ENCODE measurements around the gene LITAF. TPM values are rescaled to one million over a fixed set of nuclear protein-coding genes. Genes with fewer than 3 reads are reported as not detected.

Gene LITAF
- total and polyA plus RNA-seq, 4 donors, result 5.2 to 65.2 (median 36.0) TPM

DNA sequence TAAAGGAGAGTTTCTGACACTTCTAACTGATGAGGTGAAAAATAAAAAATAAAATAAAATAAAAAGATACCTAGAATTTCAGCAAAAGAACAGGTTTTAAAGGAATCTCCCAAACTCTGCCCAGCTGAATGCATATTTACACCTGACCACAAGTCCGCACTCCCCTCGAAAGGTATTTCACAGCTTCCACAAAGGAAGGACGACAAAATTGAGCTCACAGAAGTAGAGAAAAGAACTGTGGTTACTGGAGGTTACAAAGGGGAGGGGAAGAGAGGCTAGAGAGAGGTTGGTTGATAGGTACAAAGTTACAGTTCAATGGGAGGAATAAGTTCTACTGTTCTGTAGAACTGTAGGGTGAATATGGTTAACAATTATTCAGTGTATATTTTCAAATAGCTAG is 5.0 kb downstream of the LITAF start:
- Histone ChIP-seq H3K36me3 (ENCODE audit: control insufficient read depth in 4 of 4, insufficient read depth in 3 of 4, low read depth in 1 of 4, low read length in 3 of 4) (no peaks in the 10 kb centered on the region), H3K4me3 (ENCODE audit: low read depth in 1 of 3, low read length in 3 of 3) (no peak overlapping the region), H3K9me3 (ENCODE audit: control insufficient read depth in 4 of 4, low read length in 3 of 4) (no peaks in the 10 kb centered on the region), H3K9ac (ENCODE audit: low read depth in 1 of 2, low read length in 2 of 2) (peak overlapping the region in 1 of 2 donors; percentile 20), H3K27ac (ENCODE audit: low read depth in 1 of 2, low read length in 2 of 2) (no peak overlapping the region), H3K27me3 (ENCODE audit: control insufficient read depth in 4 of 4, insufficient read depth in 4 of 4, low read length in 3 of 4) (no peaks in the 10 kb centered on the region), H3K4me1 (ENCODE audit: control insufficient read depth in 4 of 4, insufficient read depth in 4 of 4, low read length in 3 of 4) (peaks cover 0 to 31% (median 14%) of the 10 kb centered on the region in 4 donors)
- 90% methylated on average over 3 of the region's 3 CpGs for WGBS
- no peak for TF ChIP-seq FOXA2 (IDR thresholded peaks at IDR 0.05)
- TF ChIP-seq, protein P1, sequence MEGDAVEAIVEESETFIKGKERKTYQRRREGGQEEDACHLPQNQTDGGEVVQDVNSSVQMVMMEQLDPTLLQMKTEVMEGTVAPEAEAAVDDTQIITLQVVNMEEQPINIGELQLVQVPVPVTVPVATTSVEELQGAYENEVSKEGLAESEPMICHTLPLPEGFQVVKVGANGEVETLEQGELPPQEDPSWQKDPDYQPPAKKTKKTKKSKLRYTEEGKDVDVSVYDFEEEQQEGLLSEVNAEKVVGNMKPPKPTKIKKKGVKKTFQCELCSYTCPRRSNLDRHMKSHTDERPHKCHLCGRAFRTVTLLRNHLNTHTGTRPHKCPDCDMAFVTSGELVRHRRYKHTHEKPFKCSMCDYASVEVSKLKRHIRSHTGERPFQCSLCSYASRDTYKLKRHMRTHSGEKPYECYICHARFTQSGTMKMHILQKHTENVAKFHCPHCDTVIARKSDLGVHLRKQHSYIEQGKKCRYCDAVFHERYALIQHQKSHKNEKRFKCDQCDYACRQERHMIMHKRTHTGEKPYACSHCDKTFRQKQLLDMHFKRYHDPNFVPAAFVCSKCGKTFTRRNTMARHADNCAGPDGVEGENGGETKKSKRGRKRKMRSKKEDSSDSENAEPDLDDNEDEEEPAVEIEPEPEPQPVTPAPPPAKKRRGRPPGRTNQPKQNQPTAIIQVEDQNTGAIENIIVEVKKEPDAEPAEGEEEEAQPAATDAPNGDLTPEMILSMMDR (IDR thresholded peaks at IDR 0.05; ENCODE audit: low read depth, low read length, missing input control), result no peak
- TF ChIP-seq RAD21 (IDR thresholded peaks at IDR 0.05), result no peak
- TF ChIP-seq, protein P2, sequence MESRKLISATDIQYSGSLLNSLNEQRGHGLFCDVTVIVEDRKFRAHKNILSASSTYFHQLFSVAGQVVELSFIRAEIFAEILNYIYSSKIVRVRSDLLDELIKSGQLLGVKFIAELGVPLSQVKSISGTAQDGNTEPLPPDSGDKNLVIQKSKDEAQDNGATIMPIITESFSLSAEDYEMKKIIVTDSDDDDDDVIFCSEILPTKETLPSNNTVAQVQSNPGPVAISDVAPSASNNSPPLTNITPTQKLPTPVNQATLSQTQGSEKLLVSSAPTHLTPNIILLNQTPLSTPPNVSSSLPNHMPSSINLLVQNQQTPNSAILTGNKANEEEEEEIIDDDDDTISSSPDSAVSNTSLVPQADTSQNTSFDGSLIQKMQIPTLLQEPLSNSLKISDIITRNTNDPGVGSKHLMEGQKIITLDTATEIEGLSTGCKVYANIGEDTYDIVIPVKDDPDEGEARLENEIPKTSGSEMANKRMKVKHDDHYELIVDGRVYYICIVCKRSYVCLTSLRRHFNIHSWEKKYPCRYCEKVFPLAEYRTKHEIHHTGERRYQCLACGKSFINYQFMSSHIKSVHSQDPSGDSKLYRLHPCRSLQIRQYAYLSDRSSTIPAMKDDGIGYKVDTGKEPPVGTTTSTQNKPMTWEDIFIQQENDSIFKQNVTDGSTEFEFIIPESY (IDR thresholded peaks at IDR 0.05), result no peak
- DNase-seq (ENCODE audit: low spot score), result no peak

DNA sequence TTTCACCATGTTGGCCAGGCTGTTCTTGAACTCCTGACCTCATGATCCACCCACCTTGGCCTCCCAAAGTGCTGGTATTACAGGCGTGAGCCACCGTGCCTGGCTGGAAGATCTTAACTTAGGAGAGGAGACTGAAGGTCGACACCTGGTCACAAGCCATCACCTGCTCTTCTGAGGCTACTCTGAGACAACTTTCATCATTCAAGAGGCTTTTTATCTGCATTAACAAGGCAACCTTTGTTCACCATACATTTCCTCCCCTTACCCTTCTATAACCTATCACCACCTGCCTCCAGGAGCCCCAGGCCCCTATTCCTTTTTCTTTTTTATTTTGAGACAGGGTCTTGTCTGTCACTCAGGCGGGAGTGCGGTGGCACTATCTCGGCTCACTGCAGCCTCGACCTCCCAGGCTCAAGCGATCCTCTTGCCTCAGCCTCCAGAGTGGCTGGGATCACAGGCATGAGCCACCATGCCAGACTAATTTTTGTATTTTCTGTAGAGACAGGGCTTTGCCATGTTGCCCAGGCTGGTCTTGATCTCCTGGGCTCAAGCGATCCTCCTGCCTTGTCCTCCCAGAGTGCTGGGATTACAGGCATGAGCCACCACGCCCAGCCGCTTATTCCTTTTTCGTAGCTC is 6.2 kb downstream of the LITAF start:
- peaks cover 0 to 28% (median 14%) of the 10 kb centered on the region in 4 donors for H3K4me1 ChIP-seq (ENCODE audit: control insufficient read depth in 4 of 4, insufficient read depth in 4 of 4, low read length in 3 of 4)
- H3K9ac ChIP-seq (ENCODE audit: low read depth in 1 of 2, low read length in 2 of 2), result no peak overlapping the region
- H3K27me3 ChIP-seq (ENCODE audit: control insufficient read depth in 4 of 4, insufficient read depth in 4 of 4, low read length in 3 of 4), result no peaks in the 10 kb centered on the region
- no peak overlapping the region for H3K27ac ChIP-seq (ENCODE audit: low read depth in 1 of 2, low read length in 2 of 2)
- no peaks in the 10 kb centered on the region for H3K9me3 ChIP-seq (ENCODE audit: control insufficient read depth in 4 of 4, low read length in 3 of 4)
- H3K4me3 ChIP-seq (ENCODE audit: low read depth in 1 of 3, low read length in 3 of 3), result no peak overlapping the region
- WGBS, result 96% methylated on average over 12 of the region's 12 CpGs
- no peaks in the 10 kb centered on the region for H3K36me3 ChIP-seq (ENCODE audit: control insufficient read depth in 4 of 4, insufficient read depth in 3 of 4, low read depth in 1 of 4, low read length in 3 of 4)
- no peak for DNase-seq (ENCODE audit: low spot score)
- TF ChIP-seq, protein P3, sequence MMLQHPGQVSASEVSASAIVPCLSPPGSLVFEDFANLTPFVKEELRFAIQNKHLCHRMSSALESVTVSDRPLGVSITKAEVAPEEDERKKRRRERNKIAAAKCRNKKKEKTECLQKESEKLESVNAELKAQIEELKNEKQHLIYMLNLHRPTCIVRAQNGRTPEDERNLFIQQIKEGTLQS (IDR thresholded peaks at IDR 0.05), result no peak
- TF ChIP-seq RXRA (IDR thresholded peaks at IDR 0.05) (no peak), HNF4G (IDR thresholded peaks at IDR 0.05) (no peak), HNF4A (conservative IDR thresholded peaks at IDR 0.05) (no peak), SP1 (IDR thresholded peaks at IDR 0.05) (no peak), FOXA1 (IDR thresholded peaks at IDR 0.05) (no peak), GABPA (IDR thresholded peaks at IDR 0.05 in 1 of 2, conservative IDR thresholded peaks at IDR 0.05 in 1 of 2) (no peak), TAF1 (conservative IDR thresholded peaks at IDR 0.05) (no peak), EGR1 (IDR thresholded peaks at IDR 0.05; ENCODE audit: low read depth in 2 of 2) (no peak), YY1 (IDR thresholded peaks at IDR 0.05) (no peak), NR2F2 (IDR thresholded peaks at IDR 0.05) (no peak), JUND (IDR thresholded peaks at IDR 0.05) (no peak), RAD21 (IDR thresholded peaks at IDR 0.05) (no peak), FOXA2 (IDR thresholded peaks at IDR 0.05) (no peak)
- TF ChIP-seq, protein P2 (IDR thresholded peaks at IDR 0.05), result no peak
- TF ChIP-seq, protein P1 (IDR thresholded peaks at IDR 0.05; ENCODE audit: low read depth, low read length, missing input control), result no peak
- TF ChIP-seq, protein P4, sequence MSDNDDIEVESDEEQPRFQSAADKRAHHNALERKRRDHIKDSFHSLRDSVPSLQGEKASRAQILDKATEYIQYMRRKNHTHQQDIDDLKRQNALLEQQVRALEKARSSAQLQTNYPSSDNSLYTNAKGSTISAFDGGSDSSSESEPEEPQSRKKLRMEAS (IDR thresholded peaks at IDR 0.05), result no peak
- TF ChIP-seq, protein P5, sequence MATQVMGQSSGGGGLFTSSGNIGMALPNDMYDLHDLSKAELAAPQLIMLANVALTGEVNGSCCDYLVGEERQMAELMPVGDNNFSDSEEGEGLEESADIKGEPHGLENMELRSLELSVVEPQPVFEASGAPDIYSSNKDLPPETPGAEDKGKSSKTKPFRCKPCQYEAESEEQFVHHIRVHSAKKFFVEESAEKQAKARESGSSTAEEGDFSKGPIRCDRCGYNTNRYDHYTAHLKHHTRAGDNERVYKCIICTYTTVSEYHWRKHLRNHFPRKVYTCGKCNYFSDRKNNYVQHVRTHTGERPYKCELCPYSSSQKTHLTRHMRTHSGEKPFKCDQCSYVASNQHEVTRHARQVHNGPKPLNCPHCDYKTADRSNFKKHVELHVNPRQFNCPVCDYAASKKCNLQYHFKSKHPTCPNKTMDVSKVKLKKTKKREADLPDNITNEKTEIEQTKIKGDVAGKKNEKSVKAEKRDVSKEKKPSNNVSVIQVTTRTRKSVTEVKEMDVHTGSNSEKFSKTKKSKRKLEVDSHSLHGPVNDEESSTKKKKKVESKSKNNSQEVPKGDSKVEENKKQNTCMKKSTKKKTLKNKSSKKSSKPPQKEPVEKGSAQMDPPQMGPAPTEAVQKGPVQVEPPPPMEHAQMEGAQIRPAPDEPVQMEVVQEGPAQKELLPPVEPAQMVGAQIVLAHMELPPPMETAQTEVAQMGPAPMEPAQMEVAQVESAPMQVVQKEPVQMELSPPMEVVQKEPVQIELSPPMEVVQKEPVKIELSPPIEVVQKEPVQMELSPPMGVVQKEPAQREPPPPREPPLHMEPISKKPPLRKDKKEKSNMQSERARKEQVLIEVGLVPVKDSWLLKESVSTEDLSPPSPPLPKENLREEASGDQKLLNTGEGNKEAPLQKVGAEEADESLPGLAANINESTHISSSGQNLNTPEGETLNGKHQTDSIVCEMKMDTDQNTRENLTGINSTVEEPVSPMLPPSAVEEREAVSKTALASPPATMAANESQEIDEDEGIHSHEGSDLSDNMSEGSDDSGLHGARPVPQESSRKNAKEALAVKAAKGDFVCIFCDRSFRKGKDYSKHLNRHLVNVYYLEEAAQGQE (IDR thresholded peaks at IDR 0.05), result no peak
